H7 (cell line): Measurements from ENCODE around the gene MLH1. TPM values are rescaled to one million over a fixed set of nuclear protein-coding genes. Genes with fewer than 3 reads are reported as not detected.

Source experiments
- DNase-seq: peaks from one replicate; pipeline ENCODE4 v3.0.0; 2012
- H3K27me3 ChIP-seq: 2 replicates; pipeline ENCODE4 v1.6.0; 2011; ENCODE audit warnings: mild to moderate bottlenecking, low read length; ENCODE audit not compliant: control insufficient read depth, insufficient read depth
- H3K36me3 ChIP-seq: replicated peaks from 2 replicates; pipeline ENCODE4 v1.5.1; 2011; ENCODE audit warnings: low read length; ENCODE audit not compliant: control insufficient read depth, insufficient read depth
- H3K4me3 ChIP-seq: 2 replicates; pipeline ENCODE4 v1.5.1; 2011; ENCODE audit warnings: low read depth, mild to moderate bottlenecking, control low read depth, low read length, moderate library complexity; ENCODE audit not compliant: insufficient read depth
- total RNA-seq: library from RNA; depleted of rRNA; stranded (reverse); fragments of >200 nt; shearing (Covaris generic); gene quantifications from 2 replicates; pipeline ENCODE4 v1.2.3, GENCODE V29; 2014

The MLH1 gene
- total RNA-seq, 1 experiment from 2014 or later: 55.7 TPM

- H3K4me3 ChIP-seq: no peak overlapping the region
- no peaks in the 10 kb centered on the region for H3K36me3 ChIP-seq
- DNase-seq: no peak
These were observed 29.0 kb upstream of the MLH1 start for GRCh38 chr3:36964331-36964730.

GRCh38 chr3:36964817-36965216, 28.5 kb upstream of the MLH1 start:
- Histone ChIP-seq H3K36me3 (no peaks in the 10 kb centered on the region), H3K27me3 (no peaks in the 10 kb centered on the region), H3K4me3 (no peak overlapping the region)
- no peak for DNase-seq

More at GRCh38 chr3:36964331-36964730, 29.0 kb upstream of the MLH1 start:
- no peaks in the 10 kb centered on the region for H3K27me3 ChIP-seq

GRCh38 chr3:36965440-36965839, 27.9 kb upstream of the MLH1 start:
- H3K36me3 ChIP-seq: no peaks in the 10 kb centered on the region
- H3K27me3 ChIP-seq: no peaks in the 10 kb centered on the region
- no peak overlapping the region for H3K4me3 ChIP-seq
- DNase-seq: no peak

GRCh38 chr3:36969085-36969484, 24.2 kb upstream of the MLH1 start:
- H3K27me3 ChIP-seq: no peaks in the 10 kb centered on the region
- no peak for DNase-seq
- no peak overlapping the region for H3K4me3 ChIP-seq
- H3K36me3 ChIP-seq: no peaks in the 10 kb centered on the region

DNA sequence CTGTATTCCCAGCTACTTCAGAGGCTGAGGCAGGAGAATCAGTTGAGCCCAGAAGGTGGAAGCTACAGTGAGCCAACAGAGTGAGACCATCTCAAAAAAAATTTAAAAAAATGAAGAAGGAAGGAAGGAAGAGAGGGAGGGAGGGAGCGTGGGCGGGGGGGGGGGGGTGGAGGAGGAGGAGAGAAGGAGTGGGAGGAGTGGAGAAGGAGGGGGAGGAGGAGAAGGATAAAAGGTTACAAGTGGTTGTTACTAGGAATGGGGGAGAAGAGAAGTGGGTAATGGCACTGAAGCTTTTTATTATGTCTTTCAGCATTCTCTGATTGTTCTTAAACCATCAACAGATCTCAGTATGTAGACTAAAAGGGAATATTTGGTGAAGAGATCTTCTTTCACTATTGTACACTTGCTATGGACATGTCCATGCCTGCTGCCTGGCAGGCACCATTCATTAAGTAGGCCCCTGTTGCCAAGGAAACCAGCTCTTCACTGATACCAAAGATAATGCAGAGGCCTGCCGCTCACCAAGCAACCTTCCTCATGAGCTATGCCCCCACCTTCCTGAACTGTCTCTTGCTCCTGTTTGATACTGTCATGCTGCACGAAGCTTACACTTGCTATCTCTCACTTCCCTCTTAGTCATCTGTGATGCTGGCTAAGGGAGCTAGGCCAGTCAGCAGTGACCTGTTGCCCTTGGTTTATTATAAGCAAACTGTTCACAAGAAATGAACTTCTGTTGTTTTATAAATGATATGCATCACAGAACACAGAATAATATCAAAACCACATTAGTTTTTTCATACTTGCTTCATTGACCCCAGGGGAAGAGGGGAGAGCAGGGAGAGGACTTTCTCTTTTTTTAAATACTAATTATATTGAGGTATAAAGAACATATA, 23.5 kb upstream of the MLH1 start:
- no peaks in the 10 kb centered on the region for H3K27me3 ChIP-seq
- peak; percentile 65 for DNase-seq
- no peaks in the 10 kb centered on the region for H3K36me3 ChIP-seq
- no peak overlapping the region for H3K4me3 ChIP-seq

- Histone ChIP-seq H3K4me3 (no peak overlapping the region), H3K36me3 (no peaks in the 10 kb centered on the region), H3K27me3 (no peaks in the 10 kb centered on the region)
- DNase-seq: no peak
These were observed 21.2 kb upstream of the MLH1 start for GRCh38 chr3:36972163-36972562.

- no peak for DNase-seq
- Histone ChIP-seq H3K27me3 (no peaks in the 10 kb centered on the region), H3K4me3 (no peak overlapping the region)
These were observed 20.2 kb upstream of the MLH1 start for GRCh38 chr3:36973139-36973538.

GRCh38 chr3:36981006-36981405, 12.3 kb upstream of the MLH1 start:
- Histone ChIP-seq H3K4me3 (no peak overlapping the region), H3K36me3 (peaks cover 19% of the 10 kb centered on the region), H3K27me3 (no peaks in the 10 kb centered on the region)
- DNase-seq: no peak

More at GRCh38 chr3:36973139-36973538, 20.2 kb upstream of the MLH1 start:
- H3K36me3 ChIP-seq: no peaks in the 10 kb centered on the region

DNA sequence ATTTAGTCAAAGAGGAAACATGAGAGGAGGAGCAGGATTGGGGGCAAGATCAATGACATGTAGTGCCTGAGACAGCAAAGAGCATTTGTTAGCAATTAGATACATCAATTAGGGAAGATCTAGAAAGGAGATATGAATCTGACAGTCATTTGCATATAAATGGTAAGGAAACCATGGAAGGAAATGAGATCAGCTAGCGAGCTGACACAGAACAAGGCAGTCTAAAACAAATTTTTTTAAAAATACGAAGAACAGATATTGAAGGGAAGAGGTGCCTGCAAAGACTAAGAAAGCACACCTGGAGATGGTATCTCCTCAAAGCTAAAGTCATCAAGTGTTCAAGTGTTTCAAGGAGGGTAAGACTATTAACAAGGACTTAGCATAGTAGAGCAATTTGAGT, 5.0 kb upstream of the MLH1 start:
- Histone ChIP-seq H3K27me3 (no peaks in the 10 kb centered on the region), H3K4me3 (no peak overlapping the region), H3K36me3 (peaks cover 19% of the 10 kb centered on the region)
- no peak for DNase-seq

GRCh38 chr3:36989005-36989404, 4.3 kb upstream of the MLH1 start:
- no peak for DNase-seq
- Histone ChIP-seq H3K36me3 (peaks cover 17% of the 10 kb centered on the region), H3K27me3 (no peaks in the 10 kb centered on the region), H3K4me3 (no peak overlapping the region)

DNA sequence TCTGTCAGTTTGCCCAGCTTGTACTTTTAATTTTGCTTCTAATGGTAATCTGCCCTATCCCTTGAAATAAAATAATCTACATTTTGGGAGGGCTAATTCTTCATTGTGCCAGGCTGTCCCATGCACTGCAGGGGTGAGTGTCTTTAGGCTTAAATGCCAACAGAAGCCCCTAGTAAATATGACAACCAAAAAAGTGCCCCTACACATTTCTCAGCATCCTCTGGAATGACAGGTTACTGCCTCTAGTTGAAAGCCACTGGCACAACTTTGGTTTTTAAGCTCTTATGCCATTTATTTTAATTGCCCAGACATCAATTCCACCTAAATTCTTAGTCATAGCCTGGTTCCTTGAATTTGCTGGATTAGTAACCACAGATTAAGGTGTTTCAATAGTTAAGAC, 3.8 kb upstream of the MLH1 start:
- H3K4me3 ChIP-seq: no peak overlapping the region
- no peaks in the 10 kb centered on the region for H3K27me3 ChIP-seq
- peaks cover 15% of the 10 kb centered on the region for H3K36me3 ChIP-seq
- DNase-seq: no peak

DNA sequence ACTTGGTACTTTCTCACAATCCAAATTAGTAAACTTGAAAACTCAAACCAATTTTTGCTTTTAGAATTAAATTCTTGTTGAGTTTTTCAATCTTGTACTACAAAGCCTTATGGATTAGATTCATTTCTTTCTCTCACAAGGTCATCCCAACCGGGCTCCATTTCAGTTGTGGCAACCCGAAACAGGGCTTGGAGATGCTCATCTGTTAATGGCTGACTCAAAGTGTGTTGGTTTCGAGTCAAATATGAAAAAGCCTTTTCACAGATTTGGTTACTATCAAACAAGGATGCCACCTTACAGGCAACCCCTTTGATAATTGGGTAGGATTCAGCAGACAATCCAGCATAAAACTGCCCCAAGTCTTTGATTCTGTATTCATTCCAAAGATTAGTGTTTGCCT, 2.2 kb upstream of the MLH1 start:
- H3K4me3 ChIP-seq: no peak overlapping the region; the same call in 1 of the 2 replicates
- H3K36me3 ChIP-seq: peaks cover 6% of the 10 kb centered on the region
- H3K27me3 ChIP-seq: no peaks in the 10 kb centered on the region
- no peak for DNase-seq

DNA sequence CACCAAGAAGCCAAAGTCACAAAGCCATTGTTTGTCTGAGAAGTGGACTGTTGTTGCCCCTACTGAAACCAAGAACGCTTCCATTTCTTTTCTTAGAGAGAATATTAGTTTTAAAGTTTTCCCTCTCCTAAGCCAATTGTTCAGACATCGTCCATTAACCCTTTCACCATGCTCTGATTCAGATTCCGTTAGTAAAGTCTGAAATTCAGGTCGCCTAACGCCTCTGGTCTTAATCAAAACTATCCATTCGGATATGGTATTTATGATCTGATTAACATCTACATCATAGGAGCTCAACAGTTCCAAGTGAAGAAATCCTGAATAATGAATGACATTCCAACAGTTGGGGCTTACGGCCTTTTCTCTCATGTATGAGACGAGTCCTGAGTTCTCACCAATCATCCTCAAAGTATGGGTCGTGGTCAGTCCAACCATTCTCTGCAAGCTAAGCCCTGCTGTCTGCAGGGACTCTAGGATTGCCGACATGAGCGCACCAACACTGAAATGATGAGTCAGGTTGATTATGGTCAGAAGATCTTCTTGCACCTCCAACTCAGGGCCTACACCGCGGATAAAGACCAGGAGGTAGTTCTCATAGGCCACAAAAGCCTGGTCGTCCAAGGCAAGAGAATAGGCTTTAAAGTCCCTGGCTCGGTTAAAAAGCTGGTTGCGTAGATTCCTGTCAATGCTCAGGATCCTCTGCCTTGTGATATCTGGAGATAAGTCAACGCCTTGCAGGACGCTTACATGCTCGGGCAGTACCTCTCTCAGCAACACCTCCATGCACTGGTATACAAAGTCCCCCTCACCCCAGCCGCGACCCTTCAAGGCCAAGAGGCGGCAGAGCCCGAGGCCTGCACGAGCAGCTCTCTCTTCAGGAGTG, 1.2 kb upstream of the MLH1 start:
- no peak for DNase-seq
- Histone ChIP-seq H3K36me3 (peaks cover 3% of the 10 kb centered on the region), H3K4me3 (peak overlapping the region; percentile 76), H3K27me3 (no peaks in the 10 kb centered on the region)

GRCh38 chr3:36992806-36993325, 452 bp upstream of the MLH1 start, which contains the start of gene EPM2AIP1:
EPM2AIP1 (minus strand) TSS chr3:36993131; CDS start chr3:36993077, 54 bp downstream.
- H3K27me3 ChIP-seq: no peaks in the 10 kb centered on the region
- H3K4me3 ChIP-seq: peak within 1 kb of the TSS; percentile 76
- peaks cover 6% of the 10 kb centered on the region for H3K36me3 ChIP-seq
- peak; percentile 94 for DNase-seq
